Activated CD8-positive, alpha-beta memory T cell treated with anti-CD3 and anti-CD28 coated beads for 36 hours (primary cell): ENCODE results near the gene ASB7. TPM values are rescaled to one million over a fixed set of nuclear protein-coding genes. Genes with fewer than 3 reads are reported as not detected.
"Not testable (repeated sequence)": the region's sequence is repeated elsewhere in the genome, so short reads cannot be mapped to it uniquely, and the experiment has no call there.

ENCODE experiments used
- CTCF ChIA-PET: fragments of 350-600 bp; sonication (Branson Sonifier 250); formaldehyde crosslinking; loops from one replicate; lab custom pipeline; 2021; ENCODE audit warnings: antibody characterized with exemption; lab: Charles Lee
- POLR2A ChIA-PET: fragments of 350-600 bp; sonication (Branson Sonifier 250); formaldehyde crosslinking; loops from one replicate; lab custom pipeline; 2021; ENCODE audit warnings: antibody characterized with exemption; lab: Charles Lee
- total RNA-seq, 2 experiments: library from RNA; stranded (reverse); gene quantifications; one replicate each; pipeline ENCODE4 v1.2.3, GENCODE V29; 2021

ASB7 gene
- total RNA-seq, 2 experiments from 2014 or later: 16.4 to 17.6 TPM

DNA sequence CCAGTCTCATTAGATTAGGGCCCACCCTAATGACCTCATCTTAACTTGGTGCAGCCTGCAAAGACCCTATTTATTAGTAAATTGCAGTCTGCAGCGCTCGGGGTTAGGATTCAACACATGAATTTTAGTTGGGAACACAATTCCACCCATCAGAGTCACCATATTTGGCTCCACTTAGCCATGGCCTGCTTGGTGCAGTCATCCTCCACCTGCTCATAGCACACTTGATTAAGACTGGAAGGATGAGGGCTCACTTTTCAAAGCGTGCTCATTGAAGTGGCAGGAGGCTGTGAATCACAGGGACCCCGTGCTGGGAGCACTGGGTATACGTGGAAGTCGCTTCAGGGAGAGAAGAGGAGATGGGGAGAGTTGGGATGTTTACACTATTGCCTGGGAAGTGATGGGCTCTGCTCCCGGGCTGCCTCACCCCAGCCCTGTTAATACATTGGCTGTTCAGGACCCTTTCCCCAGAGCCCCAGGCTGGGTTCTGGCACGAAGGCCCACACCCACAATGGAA is 68.2 kb downstream of the ASB7 start:
- CTCF ChIA-PET: no interaction called here
- POLR2A ChIA-PET: no interaction called here

- ChIA-PET POLR2A (no interaction called here), CTCF (no interaction called here)
Measured at GRCh38 chr15:100671124-100671680, 68.8 kb downstream of the ASB7 start.

DNA sequence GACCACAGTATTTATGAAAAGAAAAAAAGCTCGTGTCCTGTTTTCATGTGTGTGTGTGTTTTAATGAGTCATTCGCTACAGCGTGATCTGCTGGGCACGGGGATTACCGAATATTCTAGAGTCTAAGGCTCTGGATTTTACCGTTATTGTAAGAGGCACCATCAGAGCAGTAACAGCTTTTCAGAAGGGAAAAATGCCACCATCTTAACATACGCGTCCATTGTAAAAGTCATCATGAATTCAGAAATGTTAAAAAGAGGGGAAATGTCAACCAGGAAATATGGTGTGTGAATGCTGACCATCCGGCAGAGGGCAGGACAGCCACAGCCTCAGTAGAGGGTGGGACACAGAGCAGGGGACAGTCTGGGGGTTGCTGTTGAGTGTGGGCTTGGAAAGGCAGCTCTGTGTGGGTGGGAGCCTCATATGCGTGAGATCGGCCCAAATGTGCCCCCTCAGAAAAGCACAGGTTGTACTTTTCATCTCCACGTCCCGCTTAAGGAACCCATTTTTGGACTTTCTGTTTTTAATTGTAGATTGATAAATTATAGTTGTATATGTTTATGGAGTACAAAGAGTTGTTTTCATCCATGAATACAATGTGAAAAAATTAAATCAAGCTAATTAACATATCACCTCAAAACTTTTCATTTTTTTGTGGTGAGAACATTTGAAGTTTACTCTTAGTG is 69.6 kb downstream of the ASB7 start:
- CTCF ChIA-PET: no interaction called here
- POLR2A ChIA-PET: no interaction called here

- ChIA-PET POLR2A (no interaction called here), CTCF (no interaction called here)
Measured at GRCh38 chr15:100672959-100673358, 70.6 kb downstream of the ASB7 start.

DNA sequence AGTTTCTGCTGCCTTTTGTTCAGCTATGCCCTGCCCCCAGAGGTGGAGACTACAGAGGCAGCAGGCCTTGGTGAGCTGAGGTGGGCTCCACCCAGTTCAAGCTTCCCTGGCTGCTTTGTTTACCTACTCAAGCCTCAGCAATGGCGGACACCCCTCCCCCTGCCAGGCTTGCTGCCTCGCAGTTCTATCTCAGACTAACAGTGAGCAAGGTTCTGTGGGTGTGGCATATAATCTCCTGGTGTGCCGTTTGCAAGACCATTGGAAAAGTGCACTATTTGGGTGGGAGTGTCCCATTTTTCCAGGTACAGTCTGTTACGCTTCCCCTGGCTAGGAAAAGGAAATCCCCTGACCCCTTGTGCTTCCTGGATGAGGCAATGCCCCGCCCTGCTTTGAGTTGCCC is 76.8 kb downstream of the ASB7 start:
- CTCF ChIA-PET, POLR2A ChIA-PET: not testable (repeated sequence)

DNA sequence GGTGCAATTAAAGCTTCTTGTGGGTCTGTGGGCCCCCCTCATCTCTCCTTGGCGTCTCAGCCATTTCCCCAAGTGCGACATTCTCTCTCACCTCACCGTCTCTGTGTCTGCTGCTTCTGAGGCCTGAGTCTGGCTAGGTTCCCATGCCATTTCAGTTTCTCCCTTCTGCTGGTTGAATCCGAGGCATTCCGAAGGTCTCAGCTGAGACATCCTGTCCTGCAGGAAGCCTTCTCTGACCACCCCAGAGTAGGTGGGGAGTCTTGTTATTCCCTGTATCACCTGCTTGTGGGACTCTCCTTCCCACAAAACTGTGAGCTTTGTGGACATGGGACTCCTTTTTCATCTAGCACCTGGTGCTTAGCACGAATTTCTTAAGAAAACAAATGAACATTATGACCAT is 78.3 kb downstream of the ASB7 start:
- ChIA-PET POLR2A (no interaction called here), CTCF (interaction anchor here (1.1 kb wide), 1 partner anchor 24 kb away, joined by 3 read pairs; no protein-coding TSS in a partner anchor)

- ChIA-PET POLR2A (no interaction called here), CTCF (no interaction called here)
Measured at GRCh38 chr15:100681335-100681746, 79.0 kb downstream of the ASB7 start.

GRCh38 chr15:100682468-100682867 is 80.1 kb downstream of the ASB7 start:
- ChIA-PET POLR2A (no interaction called here), CTCF (no interaction called here)

DNA sequence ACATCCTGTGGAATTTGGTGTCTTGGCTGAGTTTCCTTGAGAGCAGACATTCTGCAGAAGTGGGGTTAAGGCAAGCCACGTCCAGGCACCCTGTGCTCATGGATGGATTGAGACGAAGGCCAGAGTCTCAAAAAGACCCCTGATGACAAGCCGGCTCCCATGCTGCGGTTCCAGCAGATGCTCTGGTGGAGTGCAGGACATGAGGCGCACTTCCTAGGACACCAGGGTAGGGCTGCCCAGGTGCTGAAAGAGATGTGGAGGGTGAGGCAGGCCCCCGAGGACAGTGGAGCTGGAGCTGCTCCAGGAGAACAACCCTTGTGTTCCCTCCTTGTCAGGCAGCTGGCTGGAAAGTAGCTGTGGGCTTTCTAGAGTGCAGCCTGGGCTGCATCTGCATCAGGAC is 81.0 kb downstream of the ASB7 start:
- ChIA-PET CTCF (no interaction called here), POLR2A (no interaction called here)

GRCh38 chr15:100684591-100684990 is 82.2 kb downstream of the ASB7 start:
- ChIA-PET CTCF (interaction anchor here (1.0 kb wide), 1 partner anchor 323 kb away, joined by 3 read pairs; no protein-coding TSS in a partner anchor), POLR2A (no interaction called here)

DNA sequence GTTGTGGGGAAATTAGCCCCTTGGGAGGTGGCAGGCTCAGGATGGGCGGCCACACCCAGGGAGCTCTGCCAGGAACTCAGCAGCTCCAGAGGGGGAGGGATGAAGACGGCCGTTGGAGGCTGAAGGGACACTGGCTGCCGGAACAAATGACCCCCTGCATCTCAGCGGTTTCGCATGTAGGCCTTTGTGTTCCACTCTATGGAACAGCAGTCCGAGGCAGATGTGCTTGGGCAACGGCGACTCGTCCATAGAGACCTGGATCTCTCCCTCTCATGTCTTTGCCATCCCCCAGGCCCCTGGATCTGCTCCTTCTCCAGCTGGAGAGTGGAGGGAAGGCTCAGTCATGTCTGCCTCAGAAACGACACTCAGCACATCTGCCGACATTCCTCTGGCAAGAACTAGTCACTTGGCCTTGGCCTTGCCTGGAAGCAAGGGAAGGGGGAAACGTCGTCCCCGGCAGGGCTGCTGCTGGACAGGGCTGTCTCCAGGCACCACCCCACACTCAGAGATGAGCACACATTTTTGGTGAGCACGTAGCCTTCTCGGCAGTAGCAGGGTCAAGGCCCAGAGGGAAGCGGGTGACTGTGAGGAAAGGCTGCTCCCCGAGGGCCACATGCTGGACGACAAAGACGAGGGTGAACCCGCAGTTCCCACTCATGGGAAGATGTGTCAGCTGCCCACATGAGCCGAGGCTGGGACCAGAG is 83.8 kb downstream of the ASB7 start:
- POLR2A ChIA-PET: no interaction called here
- CTCF ChIA-PET: no interaction called here

GRCh38 chr15:100686725-100687473 is 84.5 kb downstream of the ASB7 start:
- POLR2A ChIA-PET: no interaction called here
- CTCF ChIA-PET: no interaction called here

DNA sequence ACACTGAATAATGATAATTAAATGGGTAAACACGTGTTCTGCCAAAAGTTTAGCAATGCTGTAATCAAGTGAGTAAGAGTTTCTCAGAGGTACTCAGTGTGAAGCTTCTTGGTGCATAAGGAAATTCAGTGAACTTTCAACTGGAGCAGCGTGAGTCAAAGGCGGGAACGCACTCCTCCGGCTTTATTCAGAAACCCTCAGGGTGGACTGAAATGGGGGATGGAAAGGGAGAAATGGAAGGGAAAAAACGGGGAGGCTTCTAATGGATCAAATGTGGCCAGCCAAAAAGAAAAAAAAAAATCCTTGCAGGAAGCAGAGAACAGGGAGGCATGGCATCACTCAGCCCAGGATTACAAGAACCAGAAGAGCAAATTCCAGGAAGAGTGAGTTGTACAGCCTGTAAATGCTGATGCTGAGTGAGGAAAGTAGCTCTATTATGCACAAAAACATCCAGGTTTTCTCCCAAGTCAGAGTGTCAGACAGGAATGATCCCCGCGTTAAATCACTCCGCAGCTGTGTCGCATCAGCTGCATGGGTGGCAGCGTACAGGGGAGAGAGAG is 85.3 kb downstream of the ASB7 start:
- POLR2A ChIA-PET: no interaction called here
- CTCF ChIA-PET: no interaction called here

DNA sequence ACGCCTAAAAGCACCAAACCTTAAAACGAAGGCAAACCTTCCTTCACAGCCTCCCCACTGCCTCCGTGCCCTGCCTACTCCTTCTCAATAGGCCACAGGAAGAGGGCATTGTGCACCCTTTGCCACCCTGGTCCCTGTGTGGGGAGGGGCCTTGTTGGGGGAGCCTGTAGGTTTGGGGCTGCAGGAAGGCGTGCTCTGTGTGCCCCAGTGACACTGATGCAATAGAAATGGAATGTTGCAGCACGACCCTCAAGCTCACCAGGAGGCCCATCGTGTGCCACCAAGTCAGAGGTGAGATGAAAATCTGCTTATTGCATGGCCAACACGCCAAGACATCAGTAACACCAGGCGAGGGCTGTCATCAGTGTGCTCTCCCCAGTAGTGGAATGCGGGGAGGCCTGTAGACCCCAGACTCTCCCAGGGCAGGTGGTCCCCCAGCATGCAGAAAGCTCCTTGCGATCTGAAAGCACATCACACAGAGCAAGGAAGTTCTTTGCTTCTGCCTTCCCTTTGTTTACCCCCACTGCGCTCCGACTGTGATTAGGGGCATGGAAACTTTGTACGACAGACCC is 86.2 kb downstream of the ASB7 start:
- CTCF ChIA-PET: no interaction called here
- POLR2A ChIA-PET: no interaction called here

GRCh38 chr15:100689131-100689899 is 86.9 kb downstream of the ASB7 start:
- CTCF ChIA-PET: no interaction called here
- POLR2A ChIA-PET: no interaction called here

GRCh38 chr15:100690032-100690794 is 87.8 kb downstream of the ASB7 start:
- ChIA-PET POLR2A (no interaction called here), CTCF (interaction anchor here (1.4 kb wide), 1 partner anchor 228 kb away, joined by 3 read pairs; no protein-coding TSS in a partner anchor)

- CTCF ChIA-PET: interaction anchor here (1.4 kb wide), 1 partner anchor 227 kb away, joined by 3 read pairs; no protein-coding TSS in a partner anchor
- POLR2A ChIA-PET: no interaction called here
Measured at GRCh38 chr15:100690795-100691158, 88.4 kb downstream of the ASB7 start.

DNA sequence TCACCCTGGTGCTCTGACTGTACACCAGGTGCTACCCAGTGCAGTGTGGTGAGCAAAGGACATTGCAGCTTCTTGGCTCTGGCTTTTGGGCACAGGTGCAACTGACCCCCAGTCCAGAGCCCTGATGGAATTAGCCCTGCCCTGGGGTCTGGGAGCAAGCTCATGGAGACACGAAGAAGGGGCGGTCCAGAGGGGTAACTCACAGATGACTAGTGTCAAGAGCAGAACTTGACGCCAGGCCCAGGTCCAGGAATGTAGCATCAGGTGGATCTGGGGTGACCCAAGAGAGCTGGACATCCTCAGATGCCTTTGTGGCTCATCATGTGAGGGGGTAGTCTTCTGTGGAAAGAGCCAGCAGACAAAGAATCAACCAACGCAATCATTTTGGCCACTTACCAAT is 88.9 kb downstream of the ASB7 start:
- CTCF ChIA-PET: interaction anchor here (1.4 kb wide), 1 partner anchor 227 kb away, joined by 3 read pairs; no protein-coding TSS in a partner anchor
- POLR2A ChIA-PET: no interaction called here
